Neuronal stem cell (in vitro differentiated cells): ENCODE results near the gene SERPINI2.

Experiments
- DNase-seq: peaks from one replicate; pipeline ENCODE4 v3.0.0-alpha.2; 2013; ENCODE audit warnings: low spot score
- H2AFZ ChIP-seq: one replicate; pipeline ENCODE4 v1.6.1; 2013; ENCODE audit warnings: mild to moderate bottlenecking, low read length, inconsistent platforms
- H2AK5ac ChIP-seq: 2 replicates; pipeline ENCODE4 v1.6.1; 2013; ENCODE audit warnings: low read depth, mild to moderate bottlenecking, inconsistent platforms, low read length, moderate library complexity, mixed read lengths
- H2BK120ac ChIP-seq: 2 replicates; pipeline ENCODE4 v1.6.1; 2013; ENCODE audit warnings: low read depth, mild to moderate bottlenecking, inconsistent platforms, low read length, moderate library complexity, mixed read lengths
- H2BK12ac ChIP-seq: one replicate; pipeline ENCODE4 v1.6.1; 2013; ENCODE audit warnings: low read length, inconsistent platforms
- H2BK15ac ChIP-seq: 2 replicates; pipeline ENCODE4 v1.6.1; 2013; ENCODE audit warnings: mild to moderate bottlenecking, low read length, inconsistent platforms, mixed read lengths
- H2BK5ac ChIP-seq: one replicate; pipeline ENCODE4 v1.6.1; 2013; ENCODE audit warnings: inconsistent platforms, mild to moderate bottlenecking, low read length, moderate library complexity
- H3K14ac ChIP-seq: one replicate; pipeline ENCODE4 v1.6.1; 2013; ENCODE audit warnings: low read length, inconsistent platforms
- H3K18ac ChIP-seq: 2 replicates; pipeline ENCODE4 v1.6.1; 2013; ENCODE audit warnings: low read length, inconsistent platforms
- H3K23ac ChIP-seq: 2 replicates; pipeline ENCODE4 v1.6.1; 2013; ENCODE audit warnings: low read depth, mild to moderate bottlenecking, mixed read lengths, low read length, inconsistent platforms; ENCODE audit not compliant: poor library complexity
- H3K27ac ChIP-seq: replicated peaks from 3 replicates; pipeline ENCODE4 v1.5.1; 2013; ENCODE audit warnings: low read length, inconsistent platforms
- H3K27me3 ChIP-seq, 3 experiments: 2 replicates each; pipeline ENCODE4 v1.6.1; 2013; ENCODE audit warnings: low read length in 3 of 3, mild to moderate bottlenecking in 2 of 3, inconsistent platforms in 1 of 3, low read depth in 1 of 3, mixed read lengths in 1 of 3, moderate library complexity in 1 of 3; ENCODE audit not compliant: control insufficient read depth in 3 of 3, insufficient read depth in 3 of 3
- H3K36me3 ChIP-seq, 2 donors: replicated peaks in 1 of 2; 2 replicates each; pipeline ENCODE4 v1.6.1; 2013; ENCODE audit warnings: low read length in 2 of 2; ENCODE audit not compliant: control insufficient read depth in 2 of 2, insufficient read depth in 2 of 2
- H3K4ac ChIP-seq: 2 replicates; pipeline ENCODE4 v1.6.1; 2013; ENCODE audit warnings: inconsistent platforms, mild to moderate bottlenecking, low read length, moderate library complexity
- H3K4me1 ChIP-seq, 2 donors: 1 replicate in 1 of 2; 2 replicates in 1 of 2; pipeline ENCODE4 v1.6.1; 2013; ENCODE audit warnings: low read length in 2 of 2, low read depth in 1 of 2; ENCODE audit not compliant: control insufficient read depth in 2 of 2, insufficient read depth in 1 of 2
- H3K4me2 ChIP-seq: one replicate; pipeline ENCODE4 v1.6.1; 2013; ENCODE audit warnings: mild to moderate bottlenecking, low read length, inconsistent platforms; ENCODE audit not compliant: insufficient read depth, poor library complexity, severe bottlenecking
- H3K4me3 ChIP-seq, 2 donors: 2 replicates each; pipeline ENCODE4 v1.5.1; 2013; ENCODE audit warnings: low read length in 2 of 2, mild to moderate bottlenecking in 2 of 2, inconsistent platforms in 1 of 2, moderate library complexity in 1 of 2
- H3K79me1 ChIP-seq: one replicate; pipeline ENCODE4 v1.6.1; 2013; ENCODE audit warnings: low read depth, mild to moderate bottlenecking, inconsistent platforms, low read length, moderate library complexity
- H3K9ac ChIP-seq: one replicate; pipeline ENCODE4 v1.6.1; 2013; ENCODE audit warnings: mild to moderate bottlenecking, low read depth, low read length, inconsistent platforms; ENCODE audit not compliant: poor library complexity
- H3K9me3 ChIP-seq, 2 donors: replicated peaks in 1 of 2; 2 replicates each; pipeline versions ENCODE3 to v1.6.1; 2013; ENCODE audit warnings: low read length in 2 of 2, mild to moderate bottlenecking in 2 of 2, inconsistent platforms in 1 of 2, low read depth in 1 of 2, mixed read lengths in 1 of 2, moderate library complexity in 1 of 2; ENCODE audit not compliant: control insufficient read depth in 2 of 2, insufficient read depth in 1 of 2
- H4K8ac ChIP-seq: one replicate; pipeline ENCODE4 v1.6.1; 2013; ENCODE audit warnings: low read depth, mild to moderate bottlenecking, inconsistent platforms, low read length, moderate library complexity
- H4K91ac ChIP-seq: one replicate; pipeline ENCODE4 v1.6.1; 2013; ENCODE audit warnings: low read length, low read depth, mild to moderate bottlenecking, inconsistent platforms; ENCODE audit not compliant: poor library complexity
- WGBS, 2 donors: extraction: QIAGEN DNeasy Blood & Tissue Kit; methylation state at CpG; one replicate each; pipeline ENCODE4 v1.1.7; 2013; ENCODE audit warnings: missing lambda C conversion rate in 2 of 2, mixed read lengths in 1 of 2; ENCODE audit not compliant: insufficient read length in 2 of 2, insufficient replicate concordance in 1 of 2; ENCODE audit errors: extremely low coverage in 2 of 2; 5-methylcytosine and 5-hydroxymethylcytosine counted together

SERPINI2 gene

GRCh38 chr3:167394003-167394402 lies 79.8 kb downstream of the SERPINI2 start:
- no peaks in the 10 kb centered on the region for H3K79me1 ChIP-seq
- no peak overlapping the region for H3K18ac ChIP-seq
- H3K23ac ChIP-seq = no peak overlapping the region
- no peak overlapping the region for H3K4ac ChIP-seq
- H3K9ac ChIP-seq = no peak overlapping the region
- H3K4me3 ChIP-seq = no peak overlapping the region
- no peaks in the 10 kb centered on the region for H3K27me3 ChIP-seq
- H2BK15ac ChIP-seq = no peak overlapping the region
- H3K14ac ChIP-seq = no peak overlapping the region
- no peak overlapping the region for H2BK5ac ChIP-seq
- DNase-seq = no peak
- H2BK120ac ChIP-seq = no peak overlapping the region
- no peak overlapping the region for H4K8ac ChIP-seq
- no peak overlapping the region for H2AFZ ChIP-seq
- WGBS, 2 donors = no CpG with 5 or more reads among the region's 2 CpGs
- H3K27ac ChIP-seq = no peak overlapping the region
- H2BK12ac ChIP-seq = no peak overlapping the region
- H3K9me3 ChIP-seq = no peaks in the 10 kb centered on the region
- no peak overlapping the region for H4K91ac ChIP-seq
- no peaks in the 10 kb centered on the region for H3K36me3 ChIP-seq
- no peaks in the 10 kb centered on the region for H3K4me1 ChIP-seq
- H2AK5ac ChIP-seq = no peak overlapping the region
- H3K4me2 ChIP-seq = no peak overlapping the region
